PC-3 (cell line): ENCODE results near the gene SSTR5. TPM values are rescaled to one million over a fixed set of nuclear protein-coding genes. Genes with fewer than 3 reads are reported as not detected.

ENCODE experiments used
- ATAC-seq: fragments of 200-7000 bp; cut with Tn5 transposase; 2 replicates; pipeline ENCODE4 v1.9.1; 2020; ENCODE audit warnings: mild to moderate bottlenecking, moderate library complexity
- BruUV-seq: library from RNA; stranded (reverse); fragments of 400-500 nt; replicated peaks from 2 replicates; lab custom pipeline; 2021; lab: Mats Ljungman, UMichigan
- CTCF ChIA-PET: fragments of 300-600 bp; sonication (Branson Sonifier 250); formaldehyde crosslinking; loops from one replicate; lab custom pipeline; 2022; ENCODE audit warnings: antibody characterized with exemption; lab: Charles Lee
- POLR2A ChIA-PET: fragments of 300-600 bp; sonication (Branson Sonifier 250); formaldehyde crosslinking; loops from one replicate; lab custom pipeline; 2022; ENCODE audit warnings: antibody characterized with exemption; ENCODE audit not compliant: unreplicated experiment; lab: Charles Lee
- DNase-seq: peaks from one replicate; pipeline ENCODE4 v3.0.0-alpha.2; 2015
- H2AFZ ChIP-seq: fragments of 300-600 bp; sonication (generic); 2 replicates; pipeline ENCODE4 v1.6.0; 2016; ENCODE audit warnings: antibody characterized with exemption, low read length
- H3F3A ChIP-seq: fragments of 300-600 bp; sonication (generic); one replicate; pipeline ENCODE4 v1.6.0; 2017; ENCODE audit warnings: antibody characterized with exemption, low read length, control low read depth, mild to moderate bottlenecking; ENCODE audit not compliant: unreplicated experiment
- H3K27ac ChIP-seq: fragments of 300-600 bp; sonication (generic); 2 replicates; pipeline ENCODE4 v1.5.1; 2016; ENCODE audit warnings: mild to moderate bottlenecking, low read length
- H3K27me3 ChIP-seq: fragments of 300-600 bp; sonication (generic); 2 replicates; pipeline ENCODE4 v1.6.1; 2016; ENCODE audit warnings: low read length, mixed read lengths
- H3K36me3 ChIP-seq: fragments of 300-600 bp; sonication (generic); 2 replicates; pipeline ENCODE4 v1.6.1; 2016; ENCODE audit warnings: low read depth, mixed run types, low read length, mixed read lengths
- H3K4me1 ChIP-seq: fragments of 300-600 bp; sonication (generic); 2 replicates; pipeline ENCODE4 v1.5.1; 2016; ENCODE audit warnings: low read length; ENCODE audit not compliant: insufficient read depth
- H3K4me2 ChIP-seq: fragments of 300-600 bp; sonication (generic); 2 replicates; pipeline ENCODE4 v1.6.0; 2016; ENCODE audit warnings: low read length
- H3K4me3 ChIP-seq: fragments of 300-600 bp; sonication (generic); 2 replicates; pipeline ENCODE4 v1.5.1; 2016; ENCODE audit warnings: mild to moderate bottlenecking, low read length, mixed read lengths
- H3K79me2 ChIP-seq: fragments of 300-600 bp; sonication (generic); 2 replicates; pipeline ENCODE4 v1.6.1; 2017; ENCODE audit warnings: low read length, mixed read lengths
- H3K9ac ChIP-seq: fragments of 300-600 bp; sonication (generic); 2 replicates; pipeline ENCODE4 v1.6.0; 2016; ENCODE audit warnings: mild to moderate bottlenecking, low read length
- H3K9me2 ChIP-seq: fragments of 300-600 bp; sonication (generic); replicated peaks from 2 replicates; pipeline ENCODE4 v1.6.1; 2016; ENCODE audit warnings: mixed run types, low read length, mixed read lengths
- H3K9me3 ChIP-seq: fragments of 300-600 bp; sonication (generic); 2 replicates; pipeline ENCODE4 v1.6.1; 2016; ENCODE audit warnings: low read length, mixed read lengths
- H4K20me1 ChIP-seq: fragments of 300-600 bp; sonication (generic); 2 replicates; pipeline ENCODE4 v1.6.1; 2016; ENCODE audit warnings: low read length, mixed read lengths
- EZH2 ChIP-seq: fragments of 300-600 bp; sonication (generic); IDR thresholded peaks from one replicate; pipeline ENCODE4 v1.6.1; 2017; ENCODE audit warnings: antibody characterized with exemption, mild to moderate bottlenecking, low read length; ENCODE audit not compliant: unreplicated experiment
- EZH2phosphoT487 ChIP-seq: fragments of 300-600 bp; sonication (generic); IDR thresholded peaks from 2 replicates; pipeline ENCODE4 v1.6.1; 2018; ENCODE audit warnings: mild to moderate bottlenecking, antibody characterized with exemption, low read length, borderline replicate concordance
- intact Hi-C: fragments of 100-400 bp; cut with micrococcal nuclease; formaldehyde crosslinking; loops from 2 replicates; pipeline ENCODE4 v1.9.0; 2023
- total RNA-seq: library from RNA; depleted of rRNA; stranded (reverse); fragments of >200 nt; gene quantifications from 2 replicates; pipeline ENCODE4 v1.2.3, GENCODE V29; 2014
- TF ChIP-seq, protein P1 (sequence below): fragments of 300-600 bp; sonication (generic); conservative IDR thresholded peaks from 2 replicates; pipeline ENCODE4 v1.5.1; 2017; ENCODE audit warnings: antibody characterized with exemption, low read depth, mild to moderate bottlenecking, low read length

The SSTR5 gene
- total RNA-seq, 1 experiment from 2014 or later = 0.51 TPM

- Histone ChIP-seq H3K79me2 (no peaks in the 10 kb centered on the region), H3F3A (no peaks in the 10 kb centered on the region), H3K36me3 (no peaks in the 10 kb centered on the region), H3K4me2 (no peak overlapping the region), H3K9me2 (no peaks in the 10 kb centered on the region), H3K27me3 (no peaks in the 10 kb centered on the region), H4K20me1 (no peaks in the 10 kb centered on the region), H3K27ac (no peak overlapping the region), H3K9me3 (no peaks in the 10 kb centered on the region), H3K4me3 (no peak overlapping the region), H3K9ac (no peak overlapping the region), H2AFZ (no peak overlapping the region), H3K4me1 (no peaks in the 10 kb centered on the region)
- DNase-seq = no peak
- no TSS peak for BruUV-seq
- no peak for ATAC-seq
- POLR2A ChIA-PET = no interaction called here
- intact Hi-C loops = no loop called here
- CTCF ChIA-PET = no interaction called here
- TF ChIP-seq EZH2phosphoT487 (no peak), EZH2 (no peak)
- TF ChIP-seq, protein P1, sequence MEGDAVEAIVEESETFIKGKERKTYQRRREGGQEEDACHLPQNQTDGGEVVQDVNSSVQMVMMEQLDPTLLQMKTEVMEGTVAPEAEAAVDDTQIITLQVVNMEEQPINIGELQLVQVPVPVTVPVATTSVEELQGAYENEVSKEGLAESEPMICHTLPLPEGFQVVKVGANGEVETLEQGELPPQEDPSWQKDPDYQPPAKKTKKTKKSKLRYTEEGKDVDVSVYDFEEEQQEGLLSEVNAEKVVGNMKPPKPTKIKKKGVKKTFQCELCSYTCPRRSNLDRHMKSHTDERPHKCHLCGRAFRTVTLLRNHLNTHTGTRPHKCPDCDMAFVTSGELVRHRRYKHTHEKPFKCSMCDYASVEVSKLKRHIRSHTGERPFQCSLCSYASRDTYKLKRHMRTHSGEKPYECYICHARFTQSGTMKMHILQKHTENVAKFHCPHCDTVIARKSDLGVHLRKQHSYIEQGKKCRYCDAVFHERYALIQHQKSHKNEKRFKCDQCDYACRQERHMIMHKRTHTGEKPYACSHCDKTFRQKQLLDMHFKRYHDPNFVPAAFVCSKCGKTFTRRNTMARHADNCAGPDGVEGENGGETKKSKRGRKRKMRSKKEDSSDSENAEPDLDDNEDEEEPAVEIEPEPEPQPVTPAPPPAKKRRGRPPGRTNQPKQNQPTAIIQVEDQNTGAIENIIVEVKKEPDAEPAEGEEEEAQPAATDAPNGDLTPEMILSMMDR = no peak
These were observed 33.6 kb upstream of the SSTR5 start for GRCh38 chr16:1038932-1039331.

DNA sequence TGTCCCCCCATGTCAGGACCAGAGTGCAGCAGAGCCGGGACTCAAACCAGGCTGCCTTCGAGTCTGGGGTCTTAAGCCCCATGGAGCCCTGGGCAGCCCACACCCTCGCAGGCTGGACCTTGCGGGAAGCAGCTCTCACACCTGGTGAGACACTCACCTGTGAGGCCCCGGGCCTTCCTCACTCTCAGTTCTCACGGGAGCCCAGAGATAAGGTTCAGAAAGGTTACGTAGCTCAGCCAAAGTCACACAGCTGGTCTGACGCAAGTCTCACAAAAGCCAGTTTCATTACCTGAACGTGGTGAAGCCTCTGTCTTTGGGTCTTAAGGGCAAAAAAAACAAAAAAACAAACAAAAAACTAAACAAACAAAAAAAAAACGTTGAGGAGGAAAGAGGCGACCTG lies 32.8 kb upstream of the SSTR5 start:
- POLR2A ChIA-PET = no interaction called here
- BruUV-seq = no TSS peak
- Histone ChIP-seq H2AFZ (no peak overlapping the region), H3K9ac (no peak overlapping the region), H3K4me3 (no peak overlapping the region), H3K4me1 (no peaks in the 10 kb centered on the region), H3K27me3 (no peaks in the 10 kb centered on the region), H3K79me2 (no peaks in the 10 kb centered on the region), H3K4me2 (no peak overlapping the region), H3K9me3 (no peaks in the 10 kb centered on the region), H3K9me2 (no peaks in the 10 kb centered on the region), H3F3A (no peaks in the 10 kb centered on the region), H3K36me3 (no peaks in the 10 kb centered on the region), H3K27ac (no peak overlapping the region), H4K20me1 (no peaks in the 10 kb centered on the region)
- TF ChIP-seq EZH2phosphoT487 = no peak
- TF ChIP-seq, protein P1 = no peak
- TF ChIP-seq EZH2 = no peak
- DNase-seq = no peak
- no peak for ATAC-seq
- intact Hi-C loops = no loop called here
- CTCF ChIA-PET = no interaction called here

- POLR2A ChIA-PET = no interaction called here
- Histone ChIP-seq H3K9ac (no peak overlapping the region), H3K36me3 (no peaks in the 10 kb centered on the region), H3K79me2 (no peaks in the 10 kb centered on the region), H2AFZ (no peak overlapping the region), H3K27ac (no peak overlapping the region), H3K4me2 (no peak overlapping the region), H3K4me1 (no peaks in the 10 kb centered on the region), H3K9me3 (no peaks in the 10 kb centered on the region), H3K27me3 (no peaks in the 10 kb centered on the region), H3F3A (no peaks in the 10 kb centered on the region), H3K9me2 (no peaks in the 10 kb centered on the region), H4K20me1 (no peaks in the 10 kb centered on the region), H3K4me3 (no peak overlapping the region)
- no peak for DNase-seq
- no peak for ATAC-seq
- intact Hi-C loops = no loop called here
- BruUV-seq = no TSS peak
- CTCF ChIA-PET = no interaction called here
- TF ChIP-seq, protein P1 = no peak
- TF ChIP-seq EZH2 (no peak), EZH2phosphoT487 (no peak)
These were observed 32.2 kb upstream of the SSTR5 start for GRCh38 chr16:1040346-1040745.
